Cardiac muscle cell (in vitro differentiated cells and primary cell): ENCODE data around the gene RABGGTA. TPM values are rescaled to one million over a fixed set of nuclear protein-coding genes. Genes with fewer than 3 reads are reported as not detected.
A peak's percentile ranks its signal among the peaks of the same experiment; 100 is the strongest.

ENCODE experiments used
- DNase-seq, 2 donors: peaks; one replicate each; pipeline versions ENCODE4 v3.0.0 to v3.0.0-alpha.2; 2010 to 2017; ENCODE audit warnings: low read depth in 1 of 2, low spot score in 1 of 2
- H3K27ac ChIP-seq: fragments of 200-600 bp; sonication (generic); 2 replicates; pipeline ENCODE4 v1.5.1; 2016
- H3K27me3 ChIP-seq: fragments of 200-600 bp; sonication (generic); 2 replicates; pipeline ENCODE4 v1.6.0; 2016; ENCODE audit warnings: control low read depth
- H3K36me3 ChIP-seq: fragments of 200-600 bp; sonication (generic); 2 replicates; pipeline ENCODE4 v1.5.1; 2016; ENCODE audit warnings: control low read depth
- H3K4me1 ChIP-seq: fragments of 200-600 bp; sonication (generic); 2 replicates; pipeline ENCODE4 v1.8.1; 2017; ENCODE audit warnings: low read depth, mild to moderate bottlenecking, mixed run types
- H3K4me3 ChIP-seq: fragments of 200-600 bp; sonication (generic); 2 replicates; pipeline ENCODE4 v1.5.1; 2016; ENCODE audit warnings: mild to moderate bottlenecking
- H3K9me3 ChIP-seq: fragments of 200-600 bp; sonication (generic); 2 replicates; pipeline ENCODE4 v1.5.1; 2017; ENCODE audit warnings: low read depth, mild to moderate bottlenecking, control low read depth
- polyA plus RNA-seq: library from polyadenylated mRNA; unstranded; fragments of >200 nt; fragmentation: Nextera tagmentation; extraction: Ambion mirVana; gene quantifications from 2 replicates; pipeline ENCODE4 v1.2.1, GENCODE V29; 2016
- total RNA-seq: library from RNA; depleted of rRNA; stranded (reverse); fragments of >200 nt; gene quantifications from 2 replicates; pipeline ENCODE4 v1.2.3, GENCODE V29; 2016
- TF ChIP-seq, protein P1 (sequence below): IDR thresholded peaks from 2 replicates; pipeline ENCODE4 v1.5.1; 2012; ENCODE audit warnings: low read depth, mild to moderate bottlenecking, low read length

RABGGTA gene
- total and polyA plus RNA-seq, 2 experiments from 2014 or later = 39.6 to 43.7 TPM

DNA sequence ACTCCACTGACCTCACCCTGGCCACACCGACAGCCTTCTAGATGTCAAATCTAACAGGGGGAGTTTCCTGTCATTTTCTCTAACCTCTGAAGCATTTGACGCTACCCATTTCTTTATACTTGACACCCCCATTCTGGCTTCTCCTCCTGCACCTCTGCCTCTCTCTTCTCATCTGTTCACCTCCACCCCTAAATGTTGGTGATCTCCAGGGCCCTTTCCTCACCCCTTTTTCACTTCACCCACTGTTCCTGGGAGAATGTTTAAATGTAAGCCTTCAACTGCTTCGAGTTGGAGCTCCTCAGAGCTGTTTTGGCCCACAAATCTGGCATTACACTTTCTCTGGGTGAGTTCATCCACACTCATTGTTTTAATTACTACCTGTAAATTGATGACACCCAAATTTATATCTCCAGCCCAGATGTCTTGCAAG is 452 bp upstream of the RABGGTA start:
- Histone ChIP-seq H3K4me1 (no peaks in the 10 kb centered on the region), H3K27me3 (no peaks in the 10 kb centered on the region), H3K4me3 (peak overlapping the region; percentile 77), H3K9me3 (no peaks in the 10 kb centered on the region), H3K27ac (no peak overlapping the region), H3K36me3 (no peaks in the 10 kb centered on the region)
- TF ChIP-seq, protein P1, sequence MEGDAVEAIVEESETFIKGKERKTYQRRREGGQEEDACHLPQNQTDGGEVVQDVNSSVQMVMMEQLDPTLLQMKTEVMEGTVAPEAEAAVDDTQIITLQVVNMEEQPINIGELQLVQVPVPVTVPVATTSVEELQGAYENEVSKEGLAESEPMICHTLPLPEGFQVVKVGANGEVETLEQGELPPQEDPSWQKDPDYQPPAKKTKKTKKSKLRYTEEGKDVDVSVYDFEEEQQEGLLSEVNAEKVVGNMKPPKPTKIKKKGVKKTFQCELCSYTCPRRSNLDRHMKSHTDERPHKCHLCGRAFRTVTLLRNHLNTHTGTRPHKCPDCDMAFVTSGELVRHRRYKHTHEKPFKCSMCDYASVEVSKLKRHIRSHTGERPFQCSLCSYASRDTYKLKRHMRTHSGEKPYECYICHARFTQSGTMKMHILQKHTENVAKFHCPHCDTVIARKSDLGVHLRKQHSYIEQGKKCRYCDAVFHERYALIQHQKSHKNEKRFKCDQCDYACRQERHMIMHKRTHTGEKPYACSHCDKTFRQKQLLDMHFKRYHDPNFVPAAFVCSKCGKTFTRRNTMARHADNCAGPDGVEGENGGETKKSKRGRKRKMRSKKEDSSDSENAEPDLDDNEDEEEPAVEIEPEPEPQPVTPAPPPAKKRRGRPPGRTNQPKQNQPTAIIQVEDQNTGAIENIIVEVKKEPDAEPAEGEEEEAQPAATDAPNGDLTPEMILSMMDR = no peak
- no peak for DNase-seq

DNA sequence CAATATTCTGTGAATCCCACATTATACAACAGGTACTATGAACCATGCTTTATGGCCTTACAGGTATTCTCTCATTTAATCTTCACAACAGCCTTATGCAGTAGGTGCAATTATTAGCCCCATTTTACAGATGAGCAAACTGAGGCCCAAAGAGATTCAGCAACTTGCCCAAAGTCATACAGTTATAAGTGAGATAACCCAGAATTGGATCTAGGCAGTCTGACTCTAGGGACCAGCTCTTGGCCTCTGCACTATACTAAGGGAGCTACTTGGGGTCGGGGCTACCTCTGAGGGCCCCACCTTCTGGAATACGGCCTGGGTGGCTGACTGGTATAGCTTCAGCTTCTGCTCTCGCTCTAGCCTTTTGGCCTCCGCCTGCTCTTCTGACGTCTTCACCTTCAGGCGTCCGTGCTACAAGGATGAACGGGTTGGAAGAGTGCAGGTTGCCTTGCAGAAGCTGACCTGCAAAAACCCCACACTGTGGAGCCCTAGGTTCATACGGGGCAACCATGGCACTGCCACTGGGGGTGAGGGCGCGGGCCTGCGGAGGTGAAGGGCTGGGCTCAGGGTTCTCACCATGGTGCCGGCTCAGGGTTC is 762 bp downstream of the RABGGTA start:
- H3K27ac ChIP-seq = peak overlapping the region; percentile 93
- no peak for DNase-seq

DNA sequence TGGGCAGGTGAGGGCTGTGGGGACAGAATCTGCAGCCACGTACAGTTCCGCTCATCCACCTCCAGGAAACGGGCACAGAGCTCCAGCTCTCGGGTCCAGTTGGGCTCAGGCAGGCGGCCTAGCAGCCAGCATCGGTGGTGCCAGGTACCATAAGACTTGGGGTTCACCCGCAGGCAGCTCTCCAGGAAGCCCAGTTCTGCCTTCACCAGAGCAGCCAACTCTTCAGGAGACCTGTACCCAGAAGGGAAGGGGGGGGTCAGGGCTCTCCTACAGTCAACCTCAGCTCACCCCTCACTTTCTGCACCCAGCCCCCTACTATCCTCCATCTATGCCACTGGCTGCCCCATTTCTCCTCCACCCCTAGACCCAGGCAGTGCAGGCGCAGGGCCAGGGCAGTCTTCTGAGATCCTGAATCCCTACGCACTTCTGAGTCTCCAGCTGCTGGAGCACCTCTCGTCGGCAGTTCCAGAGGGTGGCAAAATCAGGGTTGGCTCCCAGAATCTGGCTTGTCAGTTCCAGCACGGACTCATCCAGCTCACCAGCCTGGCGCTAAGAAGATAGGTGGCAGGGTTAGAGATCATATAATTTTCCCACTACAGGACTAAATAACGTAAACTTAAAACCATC is 1.4 kb downstream of the RABGGTA start:
- DNase-seq = no peak
- Histone ChIP-seq H3K4me3 (no peak overlapping the region), H3K27ac (no peak overlapping the region), H3K27me3 (no peaks in the 10 kb centered on the region), H3K36me3 (no peaks in the 10 kb centered on the region), H3K4me1 (no peaks in the 10 kb centered on the region), H3K9me3 (no peaks in the 10 kb centered on the region)
- TF ChIP-seq, protein P1 = no peak

More for the DNA sequence above, 762 bp downstream of the RABGGTA start:
- Histone ChIP-seq H3K9me3 (no peaks in the 10 kb centered on the region), H3K27me3 (no peaks in the 10 kb centered on the region), H3K4me3 (peak overlapping the region; percentile 77), H3K36me3 (no peaks in the 10 kb centered on the region), H3K4me1 (no peaks in the 10 kb centered on the region)
- TF ChIP-seq, protein P1 = no peak

DNA sequence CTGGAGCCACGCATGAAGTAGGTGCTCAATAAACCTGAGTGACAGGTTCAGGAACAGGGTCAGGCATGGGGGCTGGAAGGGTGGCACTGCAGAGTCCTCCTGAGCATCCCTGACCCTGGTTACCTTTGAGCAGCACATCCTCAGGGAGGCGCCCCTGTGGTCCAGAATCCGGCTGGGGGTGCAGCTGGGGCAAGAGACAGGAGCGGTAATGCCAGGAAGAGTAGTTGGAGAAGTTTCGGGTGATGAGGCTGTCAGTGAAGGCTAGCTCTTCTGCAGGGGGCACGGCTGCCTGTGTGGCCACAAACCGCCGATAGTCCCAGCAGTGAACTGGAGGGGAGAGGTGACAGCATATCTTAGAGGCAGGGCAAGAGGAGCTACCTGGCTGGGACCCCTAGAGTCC is 2.0 kb downstream of the RABGGTA start:
- H3K9me3 ChIP-seq = no peaks in the 10 kb centered on the region
- H3K4me3 ChIP-seq = no peak overlapping the region
- H3K27ac ChIP-seq = no peak overlapping the region
- no peaks in the 10 kb centered on the region for H3K27me3 ChIP-seq
- TF ChIP-seq, protein P1 = no peak
- no peaks in the 10 kb centered on the region for H3K4me1 ChIP-seq
- no peak for DNase-seq
- no peaks in the 10 kb centered on the region for H3K36me3 ChIP-seq

DNA sequence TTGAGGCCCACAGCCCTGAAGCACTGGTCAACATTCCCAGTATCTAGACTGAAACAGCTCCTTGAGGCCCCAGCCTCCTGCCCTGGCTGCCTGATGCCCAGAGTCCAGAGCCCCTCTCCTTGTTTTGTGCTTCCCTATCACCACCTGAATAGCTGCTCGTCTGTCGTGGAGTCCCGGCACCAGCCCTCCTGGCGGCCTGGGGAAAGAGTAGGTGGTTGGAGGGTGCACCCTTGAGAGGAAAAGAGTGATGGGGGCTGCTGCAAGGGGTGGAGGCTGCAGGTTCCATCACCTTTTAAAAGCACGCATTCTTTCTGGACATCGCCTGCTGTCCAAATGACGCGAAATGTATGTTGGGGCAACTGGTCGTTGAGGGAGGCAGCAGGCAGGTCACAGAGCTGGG is 3.2 kb downstream of the RABGGTA start:
- Histone ChIP-seq H3K27me3 (no peaks in the 10 kb centered on the region), H3K27ac (no peak overlapping the region), H3K36me3 (no peaks in the 10 kb centered on the region), H3K4me3 (no peak overlapping the region), H3K4me1 (no peaks in the 10 kb centered on the region), H3K9me3 (no peaks in the 10 kb centered on the region)
- no peak for DNase-seq
- TF ChIP-seq, protein P1 = no peak
